C4-2B (cell line): ENCODE data around the gene ATP1A4.

Experiments
- H3K27ac ChIP-seq: fragments of 450-650 bp; 2 replicates; pipeline ENCODE4 v1.5.1; 2017
- CTCF ChIP-seq: fragments of 450-650 bp; conservative IDR thresholded peaks from 2 replicates; pipeline ENCODE4 v1.5.1; 2017; ENCODE audit warnings: mild to moderate bottlenecking
- ZFX ChIP-seq: fragments of 450-650 bp; IDR thresholded peaks from 2 replicates; pipeline ENCODE4 v1.6.1; 2017

The ATP1A4 gene

GRCh38 chr1:160134791-160135572, 16.4 kb upstream of the ATP1A4 start:
- TF ChIP-seq CTCF: no peak
- no peak for TF ChIP-seq ZFX
- H3K27ac ChIP-seq: no peak overlapping the region

GRCh38 chr1:160136121-160136925, 15.1 kb upstream of the ATP1A4 start:
- TF ChIP-seq ZFX: no peak
- no peak for TF ChIP-seq CTCF
- no peak overlapping the region for H3K27ac ChIP-seq

- TF ChIP-seq CTCF: no peak
- no peak for TF ChIP-seq ZFX
- H3K27ac ChIP-seq: no peak overlapping the region
Measured at GRCh38 chr1:160136926-160137200, 14.5 kb upstream of the ATP1A4 start.

GRCh38 chr1:160137216-160137862, 14.1 kb upstream of the ATP1A4 start:
- H3K27ac ChIP-seq: no peak overlapping the region
- TF ChIP-seq ZFX (no peak), CTCF (no peak)

GRCh38 chr1:160139840-160140239, 11.6 kb upstream of the ATP1A4 start:
- no peak for TF ChIP-seq ZFX
- no peak for TF ChIP-seq CTCF
- H3K27ac ChIP-seq: no peak overlapping the region

GRCh38 chr1:160143695-160144094, 7.7 kb upstream of the ATP1A4 start:
- TF ChIP-seq ZFX: no peak
- no peak for TF ChIP-seq CTCF
- H3K27ac ChIP-seq: no peak overlapping the region

- TF ChIP-seq CTCF (no peak), ZFX (no peak)
- no peak overlapping the region for H3K27ac ChIP-seq
Measured at GRCh38 chr1:160144921-160145320, 6.5 kb upstream of the ATP1A4 start.
